Spleen (tissue), 11 donors: ENCODE measurements around the gene PVRIG. TPM values are rescaled to one million over a fixed set of nuclear protein-coding genes. Genes with fewer than 3 reads are reported as not detected.
A peak's percentile ranks its signal among the peaks of the same experiment; 100 is the strongest.
"Not testable (repeated sequence)": the region's sequence is repeated elsewhere in the genome, so short reads cannot be mapped to it uniquely, and the experiment has no call there.

ENCODE experiments used
- DNase-seq: peaks from one replicate; pipeline ENCODE4 v3.0.0-alpha.2; 2020
- H3K27ac ChIP-seq, 8 donors: fragments of 200-600 bp; sonication (generic) in 7 of 8; 1 replicate in 4 of 8; 2 replicates in 4 of 8; pipeline versions ENCODE4 v1.5.0 to v1.8.0; 2016 to 2021; ENCODE audit warnings: inconsistent platforms in 4 of 8, mild to moderate bottlenecking in 4 of 8, moderate library complexity in 1 of 8
- H3K27me3 ChIP-seq, 7 donors: fragments of 200-600 bp; sonication (generic) in 6 of 7; replicated peaks in 1 of 7; 1 replicate in 4 of 7; 2 replicates in 3 of 7; pipeline versions ENCODE4 v1.5.0 to v1.8.0; 2016 to 2021; ENCODE audit warnings: inconsistent platforms in 3 of 7, mild to moderate bottlenecking in 1 of 7
- H3K36me3 ChIP-seq, 6 donors: fragments of 200-600 bp; sonication (generic) in 5 of 6; 1 replicate in 4 of 6; 2 replicates in 2 of 6; pipeline versions ENCODE4 v1.5.0 to v1.8.0; 2016 to 2021; ENCODE audit warnings: inconsistent platforms in 2 of 6
- H3K4me1 ChIP-seq, 6 donors: fragments of 200-600 bp; sonication (generic) in 5 of 6; 1 replicate in 3 of 6; 2 replicates in 3 of 6; pipeline versions ENCODE4 v1.5.0 to v1.8.0; 2016 to 2021; ENCODE audit warnings: inconsistent platforms in 3 of 6
- H3K4me3 ChIP-seq, 8 donors: fragments of 200-600 bp; sonication (generic) in 7 of 8; 1 replicate in 4 of 8; 2 replicates in 4 of 8; pipeline versions ENCODE4 v1.5.0 to v1.8.0; 2016 to 2021; ENCODE audit warnings: inconsistent platforms in 4 of 8, mild to moderate bottlenecking in 4 of 8, moderate library complexity in 2 of 8
- H3K9me3 ChIP-seq, 8 donors: fragments of 200-600 bp; sonication (generic) in 7 of 8; 1 replicate in 4 of 8; 2 replicates in 4 of 8; pipeline versions ENCODE4 v1.5.0 to v1.8.0; 2016 to 2021; ENCODE audit warnings: inconsistent platforms in 4 of 8
- POLR2AphosphoS5 ChIP-seq, 3 donors: sonication (generic); formaldehyde crosslinking; IDR thresholded peaks; one replicate each; pipeline ENCODE4 v1.5.1; 2017; ENCODE audit warnings: antibody characterized with exemption in 3 of 3
- WGBS, 5 donors: extraction: QIAGEN DNeasy Blood & Tissue Kit in 3 of 5; methylation state at CpG; one replicate each; pipeline versions ENCODE4 v1.1.5 to v1.1.7; 2013 to 2018; 5-methylcytosine and 5-hydroxymethylcytosine counted together
- intact Hi-C: fragments of 100-400 bp; cut with DNase I; formaldehyde crosslinking; loops from one replicate; pipeline ENCODE4 v1.15.0; 2023; ENCODE audit warnings: low total_unique reads
- polyA plus RNA-seq, 3 donors: library from polyadenylated mRNA; stranded (reverse); fragments of 200-250 nt; gene quantifications; one replicate each; pipeline ENCODE4 v1.2.1, GENCODE V29; 2013
- total RNA-seq, 7 donors: library from RNA; depleted of rRNA in 3 of 7; stranded (reverse); fragments of >200 nt in 3 of 7; fragmentation: NEBNext Ultra II Directional in 4 of 7; extraction: Animal tissue kit (Norgen Biotek cat#: 25700) in 4 of 7; gene quantifications; one replicate each; pipeline versions ENCODE4 v1.1.0 to v1.2.1, GENCODE V29; 2016 to 2021
- donor health status: healthy with polysubstance abuse.
- donor health status: DM: no; HTN: no; CAD: no; lungs with moderate emphysema.
- donor health status: DM: no; HTN: no; CAD: no.
- donor health status: Bipolar disorder and iron deficiency.
- donor health status: healthy.
- donor health status: DM: no; HTN: no; CAD: no.
- donor health status: DM: yes; HTN: yes; CAD: no.

Gene PVRIG
- total and polyA plus RNA-seq, 10 donors: 20.3 to 58.7 (median 32.1) TPM

DNA sequence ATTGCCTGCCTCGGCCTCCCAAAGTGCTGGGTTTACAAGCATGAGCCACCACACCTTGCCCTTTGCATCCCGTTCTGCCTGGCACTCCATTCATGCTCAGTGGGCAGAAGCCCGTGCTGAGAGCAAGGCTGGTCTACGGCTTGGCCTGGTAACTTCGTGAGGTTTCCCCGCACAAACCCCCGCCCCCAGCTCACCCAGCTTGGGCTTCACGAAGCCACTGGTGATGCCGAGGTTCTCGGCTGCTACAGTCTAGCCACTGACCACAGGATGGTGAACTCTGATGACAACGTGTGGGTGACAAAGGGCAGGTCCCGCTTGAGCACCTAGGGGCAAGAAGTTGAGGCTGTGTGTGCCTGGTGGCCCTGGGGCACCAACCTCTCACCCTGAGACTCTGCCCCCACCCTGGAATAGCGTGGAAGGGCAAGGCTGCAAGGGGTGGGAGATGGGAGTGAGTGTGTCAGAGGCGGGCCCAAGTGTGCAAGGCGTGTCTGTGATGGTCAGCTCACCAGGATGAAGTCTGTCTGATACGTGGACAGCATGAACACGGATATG is 3.7 kb downstream of the PVRIG start:
- peak overlapping the region in 3 of 8 donors; percentile 96 to 100 (median 97) for H3K27ac ChIP-seq
- H3K4me1 ChIP-seq: peaks cover 0 to 79% (median 21%) of the 10 kb centered on the region in 6 donors
- H3K36me3 ChIP-seq: peaks cover 0 to 78% (median 19%) of the 10 kb centered on the region in 6 donors
- peak; percentile 28 to 70 (median 65) for TF ChIP-seq POLR2AphosphoS5 (IDR thresholded peaks at IDR 0.05)
- not testable (repeated sequence) for H3K27me3 ChIP-seq, H3K9me3 ChIP-seq
- intact Hi-C loops: loop anchor here (10.0 kb wide), 1 partner anchor 89 kb away; no protein-coding TSS in a partner anchor
- peak; percentile 79 for DNase-seq
- WGBS, 5 donors: 84 to 91% (median 90%) methylated on average over 13 to 16 of the region's 17 CpGs
- peak overlapping the region in 1 of 8 donors; percentile 81 for H3K4me3 ChIP-seq

DNA sequence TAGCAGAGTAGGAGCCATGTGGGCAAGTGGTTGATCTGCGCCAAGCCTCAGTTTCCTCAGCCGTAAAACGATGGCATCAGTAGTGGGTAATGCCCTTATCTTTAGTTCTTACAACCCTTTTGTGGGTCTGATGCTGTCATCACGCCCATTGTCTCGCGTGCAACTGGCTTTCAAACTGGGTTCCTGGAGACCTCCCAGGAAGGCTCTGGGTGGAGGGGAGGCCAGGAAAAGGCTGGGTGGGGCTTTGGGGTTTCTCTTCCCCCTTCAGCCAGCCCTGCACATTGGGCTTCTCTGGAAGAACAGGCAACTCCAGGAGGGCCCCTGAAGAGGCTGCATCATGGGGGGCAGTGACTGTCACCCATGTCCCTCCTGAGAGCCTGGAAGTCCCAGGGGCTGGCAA is 5.1 kb downstream of the PVRIG start:
- peak overlapping the region in 3 of 8 donors; percentile 1 to 33 (median 10) for H3K27ac ChIP-seq
- H3K4me3 ChIP-seq, DNase-seq, H3K27me3 ChIP-seq, H3K9me3 ChIP-seq: not testable (repeated sequence)
- H3K36me3 ChIP-seq: peaks cover 0 to 81% (median 19%) of the 10 kb centered on the region in 6 donors
- peaks cover 0 to 76% (median 14%) of the 10 kb centered on the region in 6 donors for H3K4me1 ChIP-seq
- intact Hi-C loops: loop anchor here (10.0 kb wide), 1 partner anchor 90 kb away; no protein-coding TSS in a partner anchor
- WGBS, 5 donors: 81 to 86% (median 84%) methylated on average over 6 of the region's 6 CpGs

DNA sequence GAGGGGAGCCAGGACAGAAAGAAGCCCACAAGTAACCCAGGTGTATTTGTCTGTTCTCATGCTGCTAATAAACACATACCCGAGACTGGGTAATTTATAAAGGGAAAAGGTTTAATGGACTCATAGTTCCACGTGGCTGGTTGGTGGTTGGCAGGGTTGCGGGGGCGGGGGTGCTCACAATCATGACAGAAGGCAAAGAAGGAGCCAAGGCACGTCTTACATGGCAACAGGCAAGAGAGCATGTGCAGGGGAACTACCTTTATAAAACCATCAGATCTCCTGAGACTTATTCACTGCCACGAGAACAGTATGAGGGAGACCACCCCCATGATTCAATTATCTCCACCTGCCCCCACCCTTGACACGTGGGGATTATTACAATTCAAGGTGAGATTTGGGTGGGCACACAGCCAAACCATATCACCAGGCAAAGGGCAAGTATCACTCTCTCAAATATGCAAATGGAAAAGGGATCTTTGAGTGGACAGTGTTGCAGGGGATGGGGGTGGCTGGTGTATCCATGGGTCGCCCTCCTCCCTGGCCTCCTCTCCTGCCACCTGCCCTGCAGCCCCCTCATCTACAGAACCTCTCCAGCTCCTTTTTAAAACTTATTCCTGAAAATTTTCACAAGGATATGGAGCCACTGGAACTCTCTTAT is 15.0 kb downstream of the PVRIG start:
- H3K36me3 ChIP-seq: peaks cover 0 to 27% (median 0%) of the 10 kb centered on the region in 6 donors
- H3K27me3 ChIP-seq, DNase-seq, intact Hi-C loops, H3K4me3 ChIP-seq, H3K27ac ChIP-seq: not testable (repeated sequence)
- peaks cover 0 to 15% (median 4%) of the 10 kb centered on the region in 6 donors for H3K4me1 ChIP-seq
- 76 to 91% (median 78%) methylated on average over 8 of the region's 8 CpGs for WGBS, 5 donors
- peaks cover 0 to 14% (median 3%) of the 10 kb centered on the region in 8 donors for H3K9me3 ChIP-seq

DNA sequence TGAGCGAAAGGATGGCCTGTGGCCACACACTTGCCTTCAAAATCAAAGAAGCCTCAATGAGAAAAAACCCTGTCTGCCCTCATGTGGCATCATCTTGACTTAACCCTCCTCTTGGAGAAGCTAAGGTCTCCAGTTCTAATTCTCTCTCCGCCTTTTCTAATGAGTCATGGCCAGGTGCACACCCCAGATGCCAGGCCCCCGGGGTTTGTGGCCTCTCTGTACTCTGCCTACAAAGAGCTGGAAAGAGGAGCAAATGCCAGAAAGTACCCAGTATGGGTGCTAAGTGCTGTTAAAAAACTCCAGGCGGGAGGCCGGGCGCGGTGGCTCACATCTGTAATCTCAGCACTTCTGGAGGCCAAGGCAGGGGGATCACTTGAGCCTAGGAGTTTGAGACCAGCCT is 20.2 kb downstream of the PVRIG start:
- H3K4me1 ChIP-seq: peaks cover 0 to 15% (median 0%) of the 10 kb centered on the region in 6 donors
- 87 to 94% (median 91%) methylated on average over 7 of the region's 7 CpGs for WGBS, 5 donors
- H3K27me3 ChIP-seq, H3K27ac ChIP-seq, H3K9me3 ChIP-seq, intact Hi-C loops, H3K4me3 ChIP-seq, DNase-seq, H3K36me3 ChIP-seq: not testable (repeated sequence)

DNA sequence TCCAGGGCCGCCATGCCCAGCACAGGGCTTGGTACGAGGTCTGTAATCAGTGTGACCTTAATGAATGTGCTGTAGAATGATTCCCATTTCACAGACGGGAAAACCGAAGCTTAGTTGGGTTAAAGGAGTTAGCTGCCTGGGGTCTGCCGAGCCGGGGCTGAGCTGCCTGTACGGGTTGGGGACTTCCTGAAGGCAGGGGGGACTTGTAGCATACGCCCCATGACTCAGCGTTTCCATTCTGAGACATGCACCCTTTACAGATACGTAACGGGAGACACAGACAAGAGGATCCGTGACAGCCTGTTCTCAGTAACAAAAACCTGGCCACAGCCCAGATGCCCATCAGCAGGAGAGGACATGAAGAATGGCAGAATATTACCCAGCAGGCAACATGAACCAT is 23.6 kb downstream of the PVRIG start:
- 32 to 59% (median 48%) methylated on average over 9 to 12 of the region's 12 CpGs for WGBS, 5 donors

DNA sequence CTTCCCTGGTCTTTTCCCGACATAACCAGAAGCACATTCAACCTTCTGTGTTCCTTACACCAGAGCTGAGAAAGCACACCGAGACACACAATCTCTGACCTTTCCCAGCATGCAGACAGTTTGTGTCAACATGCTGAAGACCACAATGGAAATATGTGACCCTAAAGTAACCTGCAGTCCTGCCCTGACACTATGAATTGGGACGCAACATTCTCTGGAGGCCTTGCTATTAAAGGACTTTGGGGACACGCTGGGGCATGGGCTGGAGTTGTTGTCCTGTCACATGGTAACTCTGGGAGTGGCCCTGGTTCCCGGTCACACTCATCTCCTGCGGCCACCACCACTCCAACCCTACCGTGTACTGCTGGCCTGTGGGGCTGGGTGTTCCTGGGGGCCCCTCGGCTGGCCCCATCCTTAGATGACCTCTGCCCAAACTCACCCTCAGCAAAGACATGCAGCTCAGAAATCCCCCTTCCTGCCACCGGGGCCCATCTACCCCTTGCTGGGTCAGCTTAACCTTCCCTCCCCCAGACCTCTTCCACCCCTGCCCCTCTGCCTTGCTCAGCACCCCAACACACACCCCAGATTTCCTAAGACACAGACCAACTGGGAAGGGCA is 25.3 kb downstream of the PVRIG start:
- H3K4me1 ChIP-seq: peaks cover 0 to 15% (median 0%) of the 10 kb centered on the region in 6 donors
- H3K27ac ChIP-seq, intact Hi-C loops, H3K36me3 ChIP-seq, H3K4me3 ChIP-seq, H3K27me3 ChIP-seq, DNase-seq, H3K9me3 ChIP-seq: not testable (repeated sequence)
- 62 to 80% (median 75%) methylated on average over 7 to 9 of the region's 9 CpGs for WGBS, 5 donors

More for the DNA sequence above, 23.6 kb downstream of the PVRIG start:
- intact Hi-C loops, H3K9me3 ChIP-seq, H3K27me3 ChIP-seq, H3K36me3 ChIP-seq, DNase-seq, H3K4me3 ChIP-seq: not testable (repeated sequence)
- Histone ChIP-seq H3K4me1 (peaks cover 0 to 15% (median 0%) of the 10 kb centered on the region in 6 donors), H3K27ac (peak overlapping the region in 1 of 8 donors; percentile 8)

DNA sequence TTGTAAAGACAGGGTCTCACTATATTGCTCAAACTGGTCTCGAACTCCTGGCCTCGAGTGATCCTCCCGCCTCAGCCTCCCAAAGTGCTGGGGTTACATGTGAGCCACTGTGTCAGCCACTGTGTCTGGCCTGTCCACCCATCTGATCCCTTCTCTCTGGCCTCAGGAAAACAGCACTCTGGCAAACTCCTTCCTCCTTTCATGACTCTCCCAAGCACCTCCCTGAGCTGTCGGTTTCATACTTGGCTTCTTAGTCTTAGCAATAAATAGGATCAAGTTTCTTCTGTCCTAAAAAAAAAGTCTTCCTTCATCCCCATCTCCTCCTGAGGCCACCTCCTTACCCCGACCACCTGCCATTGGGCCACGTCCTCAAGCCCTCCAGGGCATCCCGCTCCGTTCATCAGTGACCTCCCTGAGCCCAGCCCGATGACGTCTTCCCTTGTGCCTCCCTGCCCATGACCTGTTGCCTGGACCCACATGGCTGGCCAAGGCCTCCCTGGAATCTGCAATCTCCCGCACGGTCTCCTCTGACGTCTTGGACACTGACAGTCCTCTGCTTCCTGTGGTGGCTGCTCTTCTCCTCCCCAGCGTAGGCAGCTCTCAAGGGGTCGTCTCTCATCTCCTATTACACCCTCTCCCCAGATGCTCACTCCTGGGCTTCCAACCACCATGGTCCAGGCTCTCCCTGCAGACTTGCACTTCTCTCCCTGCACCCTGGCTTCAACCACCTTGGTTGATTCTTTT is 26.5 kb downstream of the PVRIG start:
- peaks cover 0 to 15% (median 0%) of the 10 kb centered on the region in 6 donors for H3K4me1 ChIP-seq
- H3K4me3 ChIP-seq, H3K27ac ChIP-seq, H3K36me3 ChIP-seq, H3K9me3 ChIP-seq, intact Hi-C loops, DNase-seq, H3K27me3 ChIP-seq: not testable (repeated sequence)
- WGBS, 5 donors: 78 to 85% (median 83%) methylated on average over 15 of the region's 15 CpGs

DNA sequence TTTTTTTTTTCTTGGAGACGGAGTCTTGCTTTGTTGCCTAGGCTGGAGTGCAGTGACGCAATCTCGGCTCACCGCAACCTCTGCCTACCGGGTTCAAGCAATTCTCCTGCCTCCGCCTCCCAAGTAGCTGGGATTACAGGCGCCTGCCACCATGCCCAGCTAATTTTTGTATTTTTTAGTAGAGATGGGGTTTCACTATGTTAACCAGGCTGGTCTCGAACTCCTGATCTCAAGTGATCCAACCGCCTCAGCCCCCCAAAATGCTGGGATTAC is 27.1 kb downstream of the PVRIG start:
- H3K4me1 ChIP-seq: peaks cover 0 to 15% (median 0%) of the 10 kb centered on the region in 6 donors
- H3K36me3 ChIP-seq, H3K4me3 ChIP-seq, intact Hi-C loops, H3K9me3 ChIP-seq, H3K27ac ChIP-seq, DNase-seq, H3K27me3 ChIP-seq: not testable (repeated sequence)
- WGBS, 5 donors: 82 to 95% (median 91%) methylated on average over 9 of the region's 9 CpGs
